ACC112 (cell line): ENCODE results near the gene EIF4B.

Experiments used
- H2AFZ ChIP-seq: fragments of 200-600 bp; sonication (generic); one replicate; pipeline ENCODE4 v1.6.0; 2017; ENCODE audit warnings: antibody characterized with exemption, low read length; ENCODE audit not compliant: unreplicated experiment
- H3K27ac ChIP-seq: fragments of 200-600 bp; sonication (generic); 2 replicates; pipeline ENCODE4 v1.5.1; 2014; ENCODE audit warnings: low read depth, mild to moderate bottlenecking, antibody characterized with exemption, low read length, moderate library complexity
- H3K27me3 ChIP-seq: fragments of 200-600 bp; sonication (generic); 2 replicates; pipeline ENCODE4 v1.6.1; 2014; ENCODE audit warnings: mild to moderate bottlenecking, antibody characterized with exemption, low read length, moderate library complexity, mixed read lengths; ENCODE audit not compliant: insufficient read depth
- H3K36me3 ChIP-seq: fragments of 200-600 bp; sonication (generic); 2 replicates; pipeline ENCODE4 v1.6.1; 2016; ENCODE audit warnings: mild to moderate bottlenecking, antibody characterized with exemption, low read length, moderate library complexity, mixed read lengths; ENCODE audit not compliant: insufficient read depth
- H3K4me1 ChIP-seq: fragments of 200-600 bp; sonication (generic); one replicate; pipeline ENCODE4 v1.6.1; 2016; ENCODE audit warnings: low read length, mixed read lengths; ENCODE audit not compliant: insufficient read depth, unreplicated experiment, control insufficient read depth
- H3K4me3 ChIP-seq: fragments of 200-600 bp; sonication (generic); 2 replicates; pipeline ENCODE4 v1.5.1; 2014; ENCODE audit warnings: mild to moderate bottlenecking, low read depth, low read length
- H3K79me2 ChIP-seq: fragments of 200-600 bp; sonication (generic); one replicate; pipeline ENCODE4 v1.6.0; 2016; ENCODE audit warnings: low read length; ENCODE audit not compliant: control insufficient read depth, unreplicated experiment, insufficient read depth

The EIF4B gene

GRCh38 chr12:53091756-53092155, 85.5 kb downstream of the EIF4B start:
- Histone ChIP-seq H3K36me3 (no peaks in the 10 kb centered on the region), H2AFZ (no peak overlapping the region), H3K27me3 (no peaks in the 10 kb centered on the region), H3K4me1 (peaks cover 14% of the 10 kb centered on the region), H3K79me2 (no peaks in the 10 kb centered on the region), H3K27ac (no peak overlapping the region), H3K4me3 (no peak overlapping the region)
